ENCODE data around the gene MT1H. TPM values are rescaled to one million over a fixed set of nuclear protein-coding genes. Genes with fewer than 3 reads are reported as not detected.

MT1H gene
- not detected for total RNA-seq

GRCh38 chr16:56669005-56669839, at the start of gene MT1H:
Gene MT1H, plus strand, starts transcription at chr16:56669814. Its CDS starts 71 bp downstream, at chr16:56669885.

DNA sequence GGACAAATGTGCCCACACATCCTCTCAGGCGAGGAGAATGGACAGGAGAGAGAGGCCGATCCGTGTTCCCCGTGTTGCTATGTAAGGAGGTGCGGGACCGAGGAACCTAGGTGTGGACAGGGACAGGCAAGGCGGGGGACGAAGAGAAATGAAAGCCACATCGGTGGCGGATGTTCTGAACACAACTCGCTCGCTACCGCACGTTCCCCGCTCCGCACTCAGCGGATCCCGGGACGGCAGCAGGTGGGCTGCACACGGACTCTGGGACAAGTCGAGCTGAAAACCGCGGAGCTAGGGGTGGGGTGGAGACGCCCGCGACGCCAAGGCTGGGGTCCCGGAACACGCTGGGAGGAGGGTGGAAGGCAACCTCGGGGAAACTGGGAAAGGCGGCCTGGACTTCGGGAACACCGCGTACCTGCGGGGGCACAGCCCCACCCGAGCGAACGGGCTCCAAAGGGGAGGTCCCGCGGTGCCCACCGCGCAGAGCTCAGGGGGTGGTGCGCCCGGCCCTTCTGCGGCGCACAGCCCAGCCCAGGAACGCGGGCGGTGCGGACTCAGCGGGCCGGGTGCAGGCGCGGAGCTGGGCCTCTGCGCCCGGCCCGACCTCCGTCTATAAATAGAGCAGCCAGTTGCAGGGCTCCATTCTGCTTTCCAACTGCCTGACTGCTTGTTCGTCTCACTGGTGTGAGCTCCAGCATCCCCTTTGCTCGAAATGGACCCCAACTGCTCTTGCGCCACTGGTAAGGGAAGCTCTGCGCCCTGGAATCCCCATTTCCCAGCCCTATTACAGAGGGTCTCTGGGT, 44.3 kb upstream of the MT1H start, which contains the start of gene MT1E:
MT1E (plus strand) TSS at position 642 of the 803 bp plus-strand sequence; CDS start at position 713, 71 bp downstream.

DNA sequence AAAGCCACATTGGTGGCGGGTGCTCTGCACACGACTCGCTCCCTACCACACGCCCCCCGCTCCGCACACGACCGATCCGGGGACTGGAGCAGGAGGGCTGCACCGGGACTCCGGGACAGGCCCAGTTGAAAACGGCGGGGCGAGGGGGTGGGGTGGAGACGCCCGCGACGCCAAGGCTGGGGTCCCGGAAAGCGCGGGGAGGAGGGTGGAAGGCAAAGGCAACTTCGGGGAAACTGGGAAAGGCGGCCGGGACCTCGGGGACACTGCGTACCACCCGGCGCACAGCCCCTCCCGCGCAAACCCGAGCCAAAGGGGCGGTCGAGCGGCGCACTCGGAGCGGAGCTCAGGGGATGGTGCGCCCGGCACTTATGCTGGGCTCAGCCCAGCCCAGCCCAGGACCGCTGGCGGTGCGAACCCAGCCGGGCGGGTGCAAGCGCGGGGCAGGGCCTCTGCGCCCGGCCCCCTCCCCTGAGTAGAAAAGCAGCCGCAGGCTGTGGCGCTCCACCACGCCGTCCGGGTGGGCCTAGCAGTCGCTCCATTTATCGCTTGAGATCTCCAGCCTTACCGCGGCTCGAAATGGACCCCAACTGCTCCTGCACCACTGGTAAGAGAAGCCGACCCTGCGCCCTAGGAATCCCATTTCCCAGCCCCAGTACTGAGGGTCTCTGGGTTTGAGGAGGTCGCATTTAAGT, 37.3 kb upstream of the MT1H start, which contains the start of gene MT1M:
MT1M (plus strand) TSS at position 504 of the 692 bp plus-strand sequence; CDS start at position 577, 73 bp downstream.

DNA sequence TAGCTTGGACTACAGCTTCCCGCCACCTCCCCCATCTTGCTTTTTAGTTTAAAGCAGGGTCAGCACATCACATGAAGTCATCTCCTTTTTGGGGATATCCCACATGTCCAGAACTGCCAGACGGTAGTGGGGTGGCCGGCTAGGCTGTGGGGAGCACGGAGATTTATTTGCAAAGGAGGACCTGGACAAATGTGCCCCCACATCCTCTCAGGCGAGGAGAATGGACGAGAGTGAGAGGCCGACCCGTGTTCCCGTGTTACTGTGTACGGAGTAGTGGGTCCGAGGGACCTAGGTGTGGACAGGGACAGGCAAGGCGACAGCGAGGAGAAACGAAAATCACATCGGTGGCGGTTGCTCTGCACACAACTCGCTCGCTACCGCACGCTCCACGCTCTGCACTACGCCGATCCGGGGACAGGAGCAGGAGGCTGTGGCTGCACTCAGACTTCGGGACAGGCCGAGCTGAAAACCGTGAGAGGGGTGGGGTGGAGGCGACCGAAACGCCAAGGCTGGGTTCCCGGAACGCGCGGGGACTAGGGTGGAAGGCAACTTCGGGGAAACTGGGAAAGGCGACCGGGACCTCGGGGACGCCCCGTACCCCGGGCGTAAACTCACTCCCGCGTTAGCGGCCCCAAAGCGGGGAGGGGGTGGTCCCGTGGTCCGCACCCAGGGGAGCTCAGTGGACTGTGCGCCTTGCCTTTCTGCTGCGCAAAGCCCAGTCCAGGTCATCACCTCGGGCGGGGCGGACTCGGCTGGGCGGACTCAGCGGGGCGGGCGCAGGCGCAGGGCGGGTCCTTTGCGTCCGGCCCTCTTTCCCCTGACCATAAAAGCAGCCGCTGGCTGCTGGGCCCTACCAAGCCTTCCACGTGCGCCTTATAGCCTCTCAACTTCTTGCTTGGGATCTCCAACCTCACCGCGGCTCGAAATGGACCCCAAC, 31.5 kb upstream of the MT1H start, which contains the start of gene MT1A:
MT1A (plus strand) TSS at position 853 of the 937 bp plus-strand sequence; CDS start at position 926, 73 bp downstream.

GRCh38 chr16:56651586-56651985, 18.0 kb upstream of the MT1H start, which contains the start of gene MT1B:
Gene MT1B, plus strand, starts transcription at chr16:56651886. Its CDS starts 68 bp downstream, at chr16:56651954.

GRCh38 chr16:56657555-56658326, 11.9 kb upstream of the MT1H start, which contains the start of gene MT1F:
Gene MT1F, plus strand, starts transcription at chr16:56657959. Its CDS starts 100 bp downstream, at chr16:56658059.

DNA sequence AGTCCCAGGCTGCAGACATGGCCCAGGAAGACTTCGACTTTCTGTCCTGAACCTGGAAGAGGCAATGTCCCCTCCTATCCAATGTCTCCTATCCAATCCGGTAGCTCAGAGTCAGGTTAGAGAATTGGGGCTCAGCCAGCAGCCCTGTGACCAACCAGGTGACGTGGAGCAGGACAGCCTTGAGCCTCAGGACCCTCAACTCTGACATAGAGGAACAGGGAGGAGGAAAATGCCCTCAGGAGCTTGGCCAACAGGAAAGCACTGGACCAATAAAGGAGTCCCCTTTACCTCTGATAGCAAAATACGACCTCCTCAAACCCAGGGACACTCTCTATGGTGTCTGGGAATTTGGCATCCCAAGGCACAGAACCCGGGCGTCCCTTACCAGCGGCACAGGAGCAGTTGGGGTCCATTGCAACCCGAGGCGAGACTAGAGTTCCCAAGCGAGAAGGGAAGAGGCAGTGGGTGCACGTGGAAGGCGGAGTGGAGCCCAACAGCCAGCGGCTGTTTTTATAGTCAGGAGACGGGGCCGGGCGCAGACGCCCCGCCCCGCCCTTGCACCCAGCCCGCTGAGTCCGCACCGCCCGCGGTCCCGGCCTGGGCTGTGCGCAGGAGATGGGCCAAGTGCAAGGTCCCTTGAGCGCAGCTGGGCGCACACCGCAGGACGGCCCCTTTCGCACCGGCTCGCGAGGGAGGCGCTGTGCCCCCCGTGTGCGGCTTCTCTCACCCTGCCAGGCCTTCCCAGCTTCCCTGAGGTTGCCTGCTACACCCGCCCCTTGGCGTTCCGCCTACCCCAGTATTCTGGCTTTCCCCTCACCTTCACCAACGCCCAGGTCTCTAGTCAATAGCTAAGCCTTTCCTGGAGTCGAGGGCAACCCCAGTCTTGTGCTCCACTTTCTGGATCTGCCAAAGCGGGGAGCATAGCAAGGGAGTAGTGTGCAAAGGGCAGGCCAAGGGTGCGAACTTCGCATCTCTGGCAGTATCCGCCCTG, 1.7 kb upstream of the MT1H start, which contains the start of gene MT1G:
MT1G (minus strand) TSS at position 485 of the 991 bp plus-strand sequence; CDS start at position 413, 72 bp downstream.

GRCh38 chr16:56681939-56682702, 12.5 kb downstream of the MT1H start, which contains the start of gene MT1X:
Gene MT1X, plus strand, starts transcription at chr16:56682470. Its CDS starts 71 bp downstream, at chr16:56682541.

Other genes starting within 250 kb of the MT1H start
- gene AMFR, start 244.3 kb upstream of the MT1H start, total RNA-seq: 244 TPM
- gene NUDT21, start 218.5 kb upstream of the MT1H start, total RNA-seq: 225 TPM
- gene OGFOD1, start 218.3 kb upstream of the MT1H start, total RNA-seq: 25.4 TPM
- gene BBS2, start 149.8 kb upstream of the MT1H start, total RNA-seq: 126 TPM
- gene MT4, start 104.7 kb upstream of the MT1H start, total RNA-seq: not detected
- 51.7 TPM for gene MT3, start 80.3 kb upstream of the MT1H start, total RNA-seq
- gene MT2A, start 61.2 kb upstream of the MT1H start, total RNA-seq: 5.1 TPM
- 9.9 TPM for gene MT1E, start 44.0 kb upstream of the MT1H start, total RNA-seq
- 1.4 TPM for gene MT1M, start 37.2 kb upstream of the MT1H start, total RNA-seq
- not detected for gene MT1A, start 31.1 kb upstream of the MT1H start, total RNA-seq
- not detected for gene MT1B, start 17.9 kb upstream of the MT1H start, total RNA-seq
- 1.8 TPM for gene MT1F, start 11.9 kb upstream of the MT1H start, total RNA-seq
- gene MT1G, start 1.7 kb upstream of the MT1H start, total RNA-seq: not detected
- gene MT1X, start 12.7 kb downstream of the MT1H start, total RNA-seq: 14.3 TPM
- 140 TPM for gene NUP93, start 60.3 kb downstream of the MT1H start, total RNA-seq
- not detected for gene SLC12A3, start 195.4 kb downstream of the MT1H start, total RNA-seq

All from diencephalon (tissue), 1 donor.